SK-N-SH (cell line): ENCODE data around the gene ZNF532. TPM values are rescaled to one million over a fixed set of nuclear protein-coding genes. Genes with fewer than 3 reads are reported as not detected.

Experiments used
- CTCF ChIA-PET: fragments of 300-600, 350-600 bp; formaldehyde crosslinking; extraction: SDS; loops from one replicate; lab custom pipeline; 2021; lab: Yijun Ruan, JAX
- POLR2A ChIA-PET: fragments of 350-600 bp; sonication (Branson Sonifier 250); formaldehyde crosslinking; extraction: SDS; loops from one replicate; lab custom pipeline; 2020; ENCODE audit warnings: antibody characterized with exemption, inconsistent platforms; lab: Yijun Ruan, JAX
- DNase-seq: peaks from one replicate; pipeline ENCODE4 v3.0.0; 2012
- H2AFZ ChIP-seq: fragments of 200-600 bp; sonication (generic); 2 replicates; pipeline ENCODE4 v1.8.1; 2016; ENCODE audit warnings: antibody characterized with exemption, mild to moderate bottlenecking, low read depth
- H3F3A ChIP-seq: fragments of 200-600 bp; sonication (generic); replicated peaks from 2 replicates; pipeline ENCODE3; 2016; ENCODE audit warnings: antibody characterized with exemption, mild to moderate bottlenecking; ENCODE audit not compliant: insufficient read depth
- H3K27ac ChIP-seq, 2 experiments: fragments of 200-500 bp in 1 of 2; fragments of 200-600 bp in 1 of 2; sonication (Bioruptor generic) in 1 of 2; sonication (generic), shearing (Covaris generic) in 1 of 2; 2 replicates each; pipeline versions ENCODE4 v1.5.1 to v1.6.1; 2014 to 2016; ENCODE audit warnings: low read depth in 2 of 2, inconsistent platforms in 1 of 2, low read length in 1 of 2, mild to moderate bottlenecking in 1 of 2, mixed read lengths in 1 of 2
- H3K27me3 ChIP-seq: fragments of 200-600 bp; sonication (generic), shearing (Covaris generic); 2 replicates; pipeline ENCODE4 v1.6.1; 2016; ENCODE audit warnings: mixed run types; ENCODE audit not compliant: insufficient read depth
- H3K36me3 ChIP-seq, 2 experiments: fragments of 200-500 bp in 1 of 2; fragments of 200-600 bp in 1 of 2; sonication (Bioruptor generic) in 1 of 2; sonication (generic) in 1 of 2; replicated peaks in 1 of 2; 2 replicates each; pipeline versions ENCODE3 to v1.5.1; 2014 to 2016; ENCODE audit warnings: low read length in 1 of 2, mild to moderate bottlenecking in 1 of 2; ENCODE audit not compliant: insufficient read depth in 2 of 2, control insufficient read depth in 1 of 2
- H3K4me1 ChIP-seq, 2 experiments: fragments of 200-500 bp in 1 of 2; fragments of 200-600 bp in 1 of 2; sonication (Bioruptor generic) in 1 of 2; sonication (generic), shearing (Covaris generic) in 1 of 2; 2 replicates each; pipeline versions ENCODE4 v1.5.1 to v1.6.1; 2014 to 2016; ENCODE audit warnings: low read depth in 1 of 2, low read length in 1 of 2, mixed run types in 1 of 2; ENCODE audit not compliant: insufficient read depth in 2 of 2, control insufficient read depth in 1 of 2
- H3K4me2 ChIP-seq: fragments of 200-600 bp; sonication (generic), shearing (Covaris generic); 2 replicates; pipeline ENCODE4 v1.6.1; 2017; ENCODE audit warnings: mixed run types
- H3K4me3 ChIP-seq, 2 experiments: fragments of 200-500 bp in 1 of 2; fragments of 200-600 bp in 1 of 2; sonication (Bioruptor generic) in 1 of 2; sonication (generic), shearing (Covaris generic) in 1 of 2; 2 replicates each; pipeline versions ENCODE4 v1.5.1 to v1.8.1; 2014 to 2016; ENCODE audit warnings: low read depth in 2 of 2, inconsistent platforms in 1 of 2, low read length in 1 of 2, mild to moderate bottlenecking in 1 of 2, mixed read lengths in 1 of 2, moderate library complexity in 1 of 2
- H3K79me2 ChIP-seq: fragments of 200-600 bp; sonication (generic); 2 replicates; pipeline ENCODE4 v1.8.1; 2017; ENCODE audit warnings: mild to moderate bottlenecking; ENCODE audit not compliant: insufficient read depth
- H3K9ac ChIP-seq: fragments of 200-600 bp; sonication (generic); 2 replicates; pipeline ENCODE4 v1.6.1; 2017; ENCODE audit warnings: mixed run types
- H3K9me2 ChIP-seq: fragments of 200-600 bp; sonication (generic); 2 replicates; pipeline ENCODE4 v1.6.1; 2017; ENCODE audit warnings: mixed run types
- H3K9me3 ChIP-seq: fragments of 200-600 bp; sonication (generic); 2 replicates; pipeline ENCODE4 v1.6.1; 2017; ENCODE audit warnings: mixed run types, mild to moderate bottlenecking, moderate library complexity
- H4K20me1 ChIP-seq: fragments of 200-600 bp; sonication (generic); 2 replicates; pipeline ENCODE4 v1.6.1; 2017; ENCODE audit warnings: mild to moderate bottlenecking, mixed run types; ENCODE audit not compliant: insufficient read depth
- CHD2 ChIP-seq: fragments of 150-350 bp; IDR thresholded peaks from 2 replicates; pipeline ENCODE4 v1.6.1; 2018; ENCODE audit warnings: low read length; ENCODE audit not compliant: partially characterized antibody
- ELF1 ChIP-seq: IDR thresholded peaks from 2 replicates; pipeline ENCODE4 v1.4.0; 2012
- EP300 ChIP-seq, 2 experiments: IDR thresholded peaks; 2 replicates each; pipeline versions ENCODE4 v1.4.0 to v1.6.1; 2012; ENCODE audit warnings: borderline replicate concordance in 1 of 2, low read depth in 1 of 2, low read length in 1 of 2
- FOXJ3 ChIP-seq: sonication (generic); formaldehyde crosslinking; IDR thresholded peaks from 2 replicates; pipeline ENCODE4 v1.5.1; 2020; ENCODE audit warnings: mild to moderate bottlenecking, missing genetic modification reagents
- NRF1 ChIP-seq: IDR thresholded peaks from 2 replicates; pipeline ENCODE4 v1.6.1; 2012; ENCODE audit warnings: low read depth, mild to moderate bottlenecking, low read length
- PBX3 ChIP-seq: IDR thresholded peaks from 2 replicates; pipeline ENCODE4; 2012
- RAD21 ChIP-seq: IDR thresholded peaks from 2 replicates; pipeline ENCODE4 v1.6.1; 2012; ENCODE audit warnings: mild to moderate bottlenecking, low read length
- RFX5 ChIP-seq: IDR thresholded peaks from 2 replicates; pipeline ENCODE4 v1.6.1; 2012; ENCODE audit warnings: mild to moderate bottlenecking, improper control_type of control experiment, low read length
- SIN3A ChIP-seq: IDR thresholded peaks from 2 replicates; pipeline ENCODE4 v1.6.1; 2012; ENCODE audit warnings: low read depth, mild to moderate bottlenecking, low read length, moderate library complexity, borderline replicate concordance
- TCF12 ChIP-seq: IDR thresholded peaks from 2 replicates; pipeline ENCODE4 v1.4.0; 2012
- WGBS: methylation state at CpG from one replicate; pipeline ENCODE4 v1.1.6; 2017; ENCODE audit warnings: low lambda C conversion rate; 5-methylcytosine and 5-hydroxymethylcytosine counted together
- polyA plus RNA-seq, 3 experiments: library from polyadenylated mRNA; depleted of rRNA; stranded (reverse); fragments of >200 nt; gene quantifications; 2 replicates each; pipeline ENCODE4 v1.2.3, GENCODE V29; 2012
- TF ChIP-seq, protein P1 (sequence below): IDR thresholded peaks from 2 replicates; pipeline ENCODE4 v1.4.0; 2012; ENCODE audit warnings: low read depth
- TF ChIP-seq, protein P2 (sequence below): IDR thresholded peaks from 2 replicates; pipeline ENCODE4 v1.6.1; 2012; ENCODE audit warnings: mild to moderate bottlenecking, low read depth, low read length, moderate library complexity
- TF ChIP-seq, protein P3 (sequence below): IDR thresholded peaks from 2 replicates; pipeline ENCODE4 v1.4.0; 2012; ENCODE audit warnings: low read depth, borderline replicate concordance
- TF ChIP-seq, protein P4 (sequence below): fragments of 150-350 bp; IDR thresholded peaks from 2 replicates; pipeline ENCODE4 v1.6.1; 2017; ENCODE audit warnings: antibody characterized with exemption, low read length, low read depth, borderline replicate concordance

Gene ZNF532
- polyA plus RNA-seq, 1 of the 3 experiments (the other 2 are of a cell fraction), result 34.7 TPM

DNA sequence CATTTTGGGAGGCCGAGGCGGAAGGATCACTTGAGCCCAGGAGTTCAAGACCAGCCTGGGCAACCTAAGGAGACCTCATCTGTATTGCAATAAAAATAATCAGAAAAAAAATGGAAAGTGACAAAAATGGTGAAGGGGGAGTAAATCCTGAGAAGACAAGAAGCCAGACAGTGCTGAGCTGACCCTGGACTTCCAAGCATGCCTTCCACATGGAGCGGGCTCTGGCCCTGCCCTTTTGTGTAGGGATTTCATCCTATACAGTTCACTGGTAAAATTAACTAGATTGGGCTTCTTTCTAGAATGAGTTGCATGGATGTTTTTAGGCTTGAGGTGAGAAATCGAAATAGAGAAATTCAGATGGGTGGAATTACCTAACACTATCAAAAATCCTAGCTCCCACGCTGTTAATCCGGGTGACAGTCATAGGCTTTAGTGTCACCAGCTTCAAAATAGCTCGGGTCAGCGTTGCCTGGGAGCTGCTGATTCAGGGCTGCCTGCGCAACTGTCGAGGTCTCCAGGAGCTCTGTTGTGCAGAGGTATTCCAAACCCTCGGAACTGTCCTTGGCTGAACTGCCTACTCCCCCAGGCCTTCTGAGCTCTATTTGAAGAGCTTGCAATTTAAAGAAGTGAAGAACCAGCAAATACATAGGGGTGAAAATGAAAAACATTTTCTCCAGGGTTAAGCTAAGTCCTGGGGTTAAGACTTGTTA, 21.5 kb upstream of the ZNF532 start:
- WGBS, result 89% methylated on average over 11 of the region's 11 CpGs

More for the DNA sequence above, 21.5 kb upstream of the ZNF532 start:
- H3K9me3 ChIP-seq, result no peaks in the 10 kb centered on the region
- no peaks in the 10 kb centered on the region for H3K9me2 ChIP-seq
- CTCF ChIA-PET, result interaction anchor here (1.0 to 1.7 kb wide), 2 partner anchors 62 to 227 kb away, joined by 3 to 4 read pairs; no protein-coding TSS in a partner anchor
- no peak overlapping the region for H3K9ac ChIP-seq
- no peaks in the 10 kb centered on the region for H3F3A ChIP-seq
- H3K27ac ChIP-seq, result no peak overlapping the region
- no peak overlapping the region for H3K4me2 ChIP-seq
- no peaks in the 10 kb centered on the region for H3K27me3 ChIP-seq
- no peak for TF ChIP-seq PBX3
- TF ChIP-seq FOXJ3 (CRISPR knock-in tag), result no peak
- TF ChIP-seq, protein P1, sequence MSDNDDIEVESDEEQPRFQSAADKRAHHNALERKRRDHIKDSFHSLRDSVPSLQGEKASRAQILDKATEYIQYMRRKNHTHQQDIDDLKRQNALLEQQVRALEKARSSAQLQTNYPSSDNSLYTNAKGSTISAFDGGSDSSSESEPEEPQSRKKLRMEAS, result no peak
- TF ChIP-seq CHD2, result no peak
- TF ChIP-seq, protein P2, sequence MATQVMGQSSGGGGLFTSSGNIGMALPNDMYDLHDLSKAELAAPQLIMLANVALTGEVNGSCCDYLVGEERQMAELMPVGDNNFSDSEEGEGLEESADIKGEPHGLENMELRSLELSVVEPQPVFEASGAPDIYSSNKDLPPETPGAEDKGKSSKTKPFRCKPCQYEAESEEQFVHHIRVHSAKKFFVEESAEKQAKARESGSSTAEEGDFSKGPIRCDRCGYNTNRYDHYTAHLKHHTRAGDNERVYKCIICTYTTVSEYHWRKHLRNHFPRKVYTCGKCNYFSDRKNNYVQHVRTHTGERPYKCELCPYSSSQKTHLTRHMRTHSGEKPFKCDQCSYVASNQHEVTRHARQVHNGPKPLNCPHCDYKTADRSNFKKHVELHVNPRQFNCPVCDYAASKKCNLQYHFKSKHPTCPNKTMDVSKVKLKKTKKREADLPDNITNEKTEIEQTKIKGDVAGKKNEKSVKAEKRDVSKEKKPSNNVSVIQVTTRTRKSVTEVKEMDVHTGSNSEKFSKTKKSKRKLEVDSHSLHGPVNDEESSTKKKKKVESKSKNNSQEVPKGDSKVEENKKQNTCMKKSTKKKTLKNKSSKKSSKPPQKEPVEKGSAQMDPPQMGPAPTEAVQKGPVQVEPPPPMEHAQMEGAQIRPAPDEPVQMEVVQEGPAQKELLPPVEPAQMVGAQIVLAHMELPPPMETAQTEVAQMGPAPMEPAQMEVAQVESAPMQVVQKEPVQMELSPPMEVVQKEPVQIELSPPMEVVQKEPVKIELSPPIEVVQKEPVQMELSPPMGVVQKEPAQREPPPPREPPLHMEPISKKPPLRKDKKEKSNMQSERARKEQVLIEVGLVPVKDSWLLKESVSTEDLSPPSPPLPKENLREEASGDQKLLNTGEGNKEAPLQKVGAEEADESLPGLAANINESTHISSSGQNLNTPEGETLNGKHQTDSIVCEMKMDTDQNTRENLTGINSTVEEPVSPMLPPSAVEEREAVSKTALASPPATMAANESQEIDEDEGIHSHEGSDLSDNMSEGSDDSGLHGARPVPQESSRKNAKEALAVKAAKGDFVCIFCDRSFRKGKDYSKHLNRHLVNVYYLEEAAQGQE, result no peak
- no peak for TF ChIP-seq RFX5
- TF ChIP-seq ELF1, result no peak
- no peak for TF ChIP-seq NRF1
- TF ChIP-seq, protein P3, sequence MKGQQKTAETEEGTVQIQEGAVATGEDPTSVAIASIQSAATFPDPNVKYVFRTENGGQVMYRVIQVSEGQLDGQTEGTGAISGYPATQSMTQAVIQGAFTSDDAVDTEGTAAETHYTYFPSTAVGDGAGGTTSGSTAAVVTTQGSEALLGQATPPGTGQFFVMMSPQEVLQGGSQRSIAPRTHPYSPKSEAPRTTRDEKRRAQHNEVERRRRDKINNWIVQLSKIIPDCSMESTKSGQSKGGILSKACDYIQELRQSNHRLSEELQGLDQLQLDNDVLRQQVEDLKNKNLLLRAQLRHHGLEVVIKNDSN, result no peak
- no peak for TF ChIP-seq RAD21
- TF ChIP-seq SIN3A, result no peak
- TF ChIP-seq TCF12, result no peak
- TF ChIP-seq, protein P4, sequence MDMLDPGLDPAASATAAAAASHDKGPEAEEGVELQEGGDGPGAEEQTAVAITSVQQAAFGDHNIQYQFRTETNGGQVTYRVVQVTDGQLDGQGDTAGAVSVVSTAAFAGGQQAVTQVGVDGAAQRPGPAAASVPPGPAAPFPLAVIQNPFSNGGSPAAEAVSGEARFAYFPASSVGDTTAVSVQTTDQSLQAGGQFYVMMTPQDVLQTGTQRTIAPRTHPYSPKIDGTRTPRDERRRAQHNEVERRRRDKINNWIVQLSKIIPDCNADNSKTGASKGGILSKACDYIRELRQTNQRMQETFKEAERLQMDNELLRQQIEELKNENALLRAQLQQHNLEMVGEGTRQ, result no peak
- no peak for TF ChIP-seq EP300 (IDR thresholded peaks at IDR 0.05; ENCODE audit: borderline replicate concordance in 1 of 2, low read depth in 1 of 2, low read length in 1 of 2)
- H3K79me2 ChIP-seq, result no peaks in the 10 kb centered on the region
- H4K20me1 ChIP-seq, result no peaks in the 10 kb centered on the region
- DNase-seq, result no peak
- POLR2A ChIA-PET, result no interaction called here
- H2AFZ ChIP-seq, result no peak overlapping the region
- no peak overlapping the region for H3K4me3 ChIP-seq
- no peaks in the 10 kb centered on the region for H3K36me3 ChIP-seq
- H3K4me1 ChIP-seq, result peaks cover 0 to 5% of the 10 kb centered on the region in 2 experiments; a peak in 1 of 4 replicates
